Measurements from ENCODE around the gene PDZRN3. TPM values are rescaled to one million over a fixed set of nuclear protein-coding genes. Genes with fewer than 3 reads are reported as not detected.

The PDZRN3 gene
- total RNA-seq, 1 experiment from 2014 or later, result 0.17 TPM

DNA sequence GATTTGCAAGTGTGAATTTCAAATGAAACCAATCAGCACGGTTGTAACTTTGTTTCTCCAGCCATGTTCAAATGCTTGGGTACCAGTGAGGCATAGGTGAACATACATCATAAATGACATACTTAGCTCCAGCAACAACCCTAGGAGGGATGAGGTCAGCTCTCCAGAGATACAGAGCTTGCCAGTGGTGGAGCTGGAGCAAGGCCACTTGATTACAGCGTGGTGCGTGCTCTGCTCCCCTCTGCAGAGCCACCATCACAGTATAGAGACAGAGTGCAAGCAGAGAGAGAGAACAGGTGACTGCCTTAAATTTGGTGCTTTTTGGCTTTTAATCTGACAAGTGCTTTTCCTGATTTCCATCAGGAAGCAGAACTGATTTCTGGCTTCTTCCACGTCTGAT, 275.1 kb downstream of the PDZRN3 start:
- ATAC-seq, result no peak
- no peak overlapping the region for H3K27ac ChIP-seq (ENCODE audit: low read depth, low read length)
- no peaks in the 10 kb centered on the region for H3K9me2 ChIP-seq (ENCODE audit: insufficient read depth)
- no peak overlapping the region for H3K4me2 ChIP-seq (ENCODE audit: low read length)
- RAD21 ChIA-PET (ENCODE audit: low non-redundant PET in 1 of 2, low total read pairs in 2 of 2, uncharacterized antibody in 2 of 2, unreplicated experiment in 2 of 2), result no interaction called here
- no peaks in the 10 kb centered on the region for H3K4me1 ChIP-seq (ENCODE audit: control insufficient read depth in 1 of 2, insufficient read depth in 2 of 2, low read length in 2 of 2)
- intact Hi-C loops (cut with micrococcal nuclease), result no loop called here
- peaks cover 17% of the 10 kb centered on the region for H3K27me3 ChIP-seq (ENCODE audit: insufficient read depth, low read length)
- H4K20me1 ChIP-seq (ENCODE audit: insufficient read depth), result no peaks in the 10 kb centered on the region
- H2AFZ ChIP-seq (ENCODE audit: low read depth, low read length, poor library complexity, severe bottlenecking), result no peak overlapping the region
- H3K9me3 ChIP-seq (ENCODE audit: control insufficient read depth in 1 of 2, insufficient read depth in 1 of 2, low read depth in 1 of 2, low read length in 2 of 2), result no peaks in the 10 kb centered on the region
- no peaks in the 10 kb centered on the region for H3K36me3 ChIP-seq (ENCODE audit: control insufficient read depth in 1 of 2, insufficient read depth in 2 of 2, low read length in 2 of 2)
- no peak for TF ChIP-seq ELF1 (IDR thresholded peaks at IDR 0.05; ENCODE audit: borderline replicate concordance, low read depth)
- TF ChIP-seq, protein P1, sequence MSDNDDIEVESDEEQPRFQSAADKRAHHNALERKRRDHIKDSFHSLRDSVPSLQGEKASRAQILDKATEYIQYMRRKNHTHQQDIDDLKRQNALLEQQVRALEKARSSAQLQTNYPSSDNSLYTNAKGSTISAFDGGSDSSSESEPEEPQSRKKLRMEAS (IDR thresholded peaks at IDR 0.05), result no peak
- no peak for TF ChIP-seq SIN3A (IDR thresholded peaks at IDR 0.05; ENCODE audit: low read depth)
- TF ChIP-seq SRF (IDR thresholded peaks at IDR 0.05; ENCODE audit: low read depth), result no peak
- TF ChIP-seq EZH2phosphoT487 (IDR thresholded peaks at IDR 0.05; ENCODE audit: borderline replicate concordance), result no peak
- TF ChIP-seq RAD21 (IDR thresholded peaks at IDR 0.05; ENCODE audit: low read depth), result no peak
- no peak for TF ChIP-seq FOSL1 (IDR thresholded peaks at IDR 0.05; ENCODE audit: low read depth)
- TF ChIP-seq EGR1 (IDR thresholded peaks at IDR 0.05; ENCODE audit: low read depth), result no peak
- no peak for TF ChIP-seq POLR2A (IDR thresholded peaks at IDR 0.05; ENCODE audit: borderline replicate concordance, extremely low read depth, insufficient read depth, insufficient read length)
- no peak for TF ChIP-seq EZH2 (IDR thresholded peaks at IDR 0.05)
- no peak for TF ChIP-seq POLR2AphosphoS5 (IDR thresholded peaks at IDR 0.05; ENCODE audit: low read depth, low read length)
- TF ChIP-seq, protein P2, sequence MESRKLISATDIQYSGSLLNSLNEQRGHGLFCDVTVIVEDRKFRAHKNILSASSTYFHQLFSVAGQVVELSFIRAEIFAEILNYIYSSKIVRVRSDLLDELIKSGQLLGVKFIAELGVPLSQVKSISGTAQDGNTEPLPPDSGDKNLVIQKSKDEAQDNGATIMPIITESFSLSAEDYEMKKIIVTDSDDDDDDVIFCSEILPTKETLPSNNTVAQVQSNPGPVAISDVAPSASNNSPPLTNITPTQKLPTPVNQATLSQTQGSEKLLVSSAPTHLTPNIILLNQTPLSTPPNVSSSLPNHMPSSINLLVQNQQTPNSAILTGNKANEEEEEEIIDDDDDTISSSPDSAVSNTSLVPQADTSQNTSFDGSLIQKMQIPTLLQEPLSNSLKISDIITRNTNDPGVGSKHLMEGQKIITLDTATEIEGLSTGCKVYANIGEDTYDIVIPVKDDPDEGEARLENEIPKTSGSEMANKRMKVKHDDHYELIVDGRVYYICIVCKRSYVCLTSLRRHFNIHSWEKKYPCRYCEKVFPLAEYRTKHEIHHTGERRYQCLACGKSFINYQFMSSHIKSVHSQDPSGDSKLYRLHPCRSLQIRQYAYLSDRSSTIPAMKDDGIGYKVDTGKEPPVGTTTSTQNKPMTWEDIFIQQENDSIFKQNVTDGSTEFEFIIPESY (IDR thresholded peaks at IDR 0.05; ENCODE audit: extremely low read depth, insufficient replicate concordance, low read length), result no peak
- TF ChIP-seq SP1 (IDR thresholded peaks at IDR 0.05; ENCODE audit: low read depth), result no peak
- no peak overlapping the region for H3K4me3 ChIP-seq (replicated peaks in 1 of 2; ENCODE audit: low read depth in 1 of 2, low read length in 2 of 2)
- DNase-seq (ENCODE audit: low read depth, low spot score), result no peak
- CTCF ChIA-PET, result no interaction called here
- POLR2A ChIA-PET, result no interaction called here
- BruUV-seq (replicated peaks), result no TSS peak
- no peaks in the 10 kb centered on the region for H3K79me2 ChIP-seq (ENCODE audit: insufficient read depth, low read length)
- no peak overlapping the region for H3K9ac ChIP-seq (ENCODE audit: low read length)

Measured in HCT116 (cell line).